HCT116 (cell line): ENCODE data around the gene PCDH17. TPM values are rescaled to one million over a fixed set of nuclear protein-coding genes. Genes with fewer than 3 reads are reported as not detected.

ENCODE experiments used
- ATAC-seq: fragments of 200-7000 bp; cut with Tn5 transposase; 2 replicates; pipeline ENCODE4 v1.9.1; 2020; ENCODE audit warnings: mild to moderate bottlenecking, moderate library complexity
- Bru-seq: library from RNA; stranded (reverse); fragments of 400-500 nt; gene quantifications from one replicate; lab custom pipeline; 2021; lab: Mats Ljungman, UMichigan
- BruChase-seq, 2 experiments: library from RNA; stranded (reverse); fragments of 400-500 nt; gene quantifications; one replicate each; lab custom pipeline; 2021; lab: Mats Ljungman, UMichigan
- BruUV-seq: library from RNA; stranded (reverse); fragments of 400-500 nt; replicated peaks from 2 replicates; lab custom pipeline; 2021; lab: Mats Ljungman, UMichigan
- CTCF ChIA-PET: fragments of 300-600 bp; sonication (Branson Sonifier 250); formaldehyde crosslinking; loops from one replicate; lab custom pipeline; 2021; ENCODE audit warnings: antibody characterized with exemption; lab: Charles Lee
- POLR2A ChIA-PET: fragments of 300-600, 350-600 bp; sonication (Branson Sonifier 250); formaldehyde crosslinking; loops from one replicate; lab custom pipeline; 2021; ENCODE audit warnings: antibody characterized with exemption; lab: Charles Lee
- RAD21 ChIA-PET, 2 experiments: fragments of 300-600 bp; sonication (Branson Sonifier 250); formaldehyde crosslinking; loops; one replicate each; lab custom pipeline; 2023; ENCODE audit warnings: low total read pairs in 2 of 2; ENCODE audit not compliant: uncharacterized antibody in 2 of 2, unreplicated experiment in 2 of 2, low non-redundant PET in 1 of 2; lab: Charles Lee
- DNase-seq: peaks from one replicate; pipeline ENCODE4 v3.0.0-alpha.2; 2010; ENCODE audit warnings: low read depth, low spot score
- H2AFZ ChIP-seq: fragments of 200-600 bp; shearing (Covaris generic), sonication (generic); 2 replicates; pipeline ENCODE4 v1.6.1; 2017; ENCODE audit warnings: low read depth, mixed run types, mixed read lengths, antibody characterized with exemption, low read length; ENCODE audit not compliant: poor library complexity, severe bottlenecking
- H3K27ac ChIP-seq: 2 replicates; pipeline ENCODE4 v1.5.1; 2012; ENCODE audit warnings: low read depth, low read length
- H3K27me3 ChIP-seq: fragments of 200-600 bp; sonication (generic); 2 replicates; pipeline ENCODE4 v1.6.1; 2016; ENCODE audit warnings: mixed run types, low read length, mixed read lengths; ENCODE audit not compliant: insufficient read depth
- H3K36me3 ChIP-seq, 2 experiments: fragments of 200-500 bp in 1 of 2; fragments of 200-600 bp in 1 of 2; sonication (Bioruptor generic) in 1 of 2; sonication (generic) in 1 of 2; 2 replicates each; pipeline versions ENCODE4 v1.5.1 to v1.6.1; 2014 to 2016; ENCODE audit warnings: low read length in 2 of 2, inconsistent platforms in 1 of 2, mixed read lengths in 1 of 2, mixed run types in 1 of 2; ENCODE audit not compliant: insufficient read depth in 2 of 2, control insufficient read depth in 1 of 2
- H3K4me1 ChIP-seq, 2 experiments: fragments of 200-600 bp in 1 of 2; sonication (generic) in 1 of 2; 2 replicates each; pipeline versions ENCODE4 v1.5.1 to v1.6.1; 2012 to 2017; ENCODE audit warnings: low read length in 2 of 2, inconsistent platforms in 1 of 2, mild to moderate bottlenecking in 1 of 2, mixed read lengths in 1 of 2, mixed run types in 1 of 2, moderate library complexity in 1 of 2; ENCODE audit not compliant: insufficient read depth in 2 of 2, control insufficient read depth in 1 of 2
- H3K4me2 ChIP-seq: fragments of 200-600 bp; sonication (generic); 2 replicates; pipeline ENCODE4 v1.6.1; 2017; ENCODE audit warnings: mixed run types, low read length, mixed read lengths
- H3K4me3 ChIP-seq, 2 experiments: fragments of 200-600 bp in 1 of 2; sonication (generic) in 1 of 2; replicated peaks in 1 of 2; 2 replicates each; pipeline ENCODE4 v1.5.1; 2011 to 2016; ENCODE audit warnings: low read length in 2 of 2, control low read depth in 1 of 2, low read depth in 1 of 2, mild to moderate bottlenecking in 1 of 2, mixed read lengths in 1 of 2, mixed run types in 1 of 2
- H3K79me2 ChIP-seq: fragments of 200-600 bp; sonication (generic); 2 replicates; pipeline ENCODE4 v1.6.1; 2017; ENCODE audit warnings: mild to moderate bottlenecking, mixed run types, low read length, moderate library complexity, mixed read lengths; ENCODE audit not compliant: insufficient read depth
- H3K9ac ChIP-seq: fragments of 200-600 bp; sonication (generic); 2 replicates; pipeline ENCODE4 v1.6.1; 2016; ENCODE audit warnings: low read length, mixed read lengths
- H3K9me2 ChIP-seq: fragments of 200-600 bp; sonication (generic), shearing (Covaris generic); 2 replicates; pipeline ENCODE4 v1.6.1; 2017; ENCODE audit warnings: mixed run types, mild to moderate bottlenecking, moderate library complexity; ENCODE audit not compliant: insufficient read depth
- H3K9me3 ChIP-seq, 2 experiments: fragments of 200-500 bp in 1 of 2; fragments of 200-600 bp in 1 of 2; sonication (Bioruptor generic) in 1 of 2; sonication (generic) in 1 of 2; 2 replicates each; pipeline ENCODE4 v1.6.1; 2014 to 2017; ENCODE audit warnings: low read length in 2 of 2, mixed read lengths in 2 of 2, inconsistent platforms in 1 of 2, low read depth in 1 of 2, mild to moderate bottlenecking in 1 of 2, mixed run types in 1 of 2, moderate library complexity in 1 of 2; ENCODE audit not compliant: control insufficient read depth in 1 of 2, insufficient read depth in 1 of 2
- H4K20me1 ChIP-seq: fragments of 200-600 bp; sonication (generic), shearing (Covaris generic); 2 replicates; pipeline ENCODE4 v1.6.1; 2017; ENCODE audit warnings: mixed run types, mild to moderate bottlenecking, moderate library complexity; ENCODE audit not compliant: insufficient read depth
- CBX3 ChIP-seq: IDR thresholded peaks from 2 replicates; pipeline ENCODE4 v1.6.1; 2012; ENCODE audit warnings: low read depth
- EZH2 ChIP-seq: fragments of 200-600 bp; sonication (generic); IDR thresholded peaks from 2 replicates; pipeline ENCODE4 v1.6.1; 2017; ENCODE audit warnings: antibody characterized with exemption, mixed run types
- EZH2phosphoT487 ChIP-seq: fragments of 200-600 bp; IDR thresholded peaks from 2 replicates; pipeline ENCODE4 v1.6.1; 2018; ENCODE audit warnings: antibody characterized with exemption, borderline replicate concordance
- FOSL1 ChIP-seq: IDR thresholded peaks from 2 replicates; pipeline ENCODE4 v1.6.1; 2012; ENCODE audit warnings: low read depth
- JUND ChIP-seq: IDR thresholded peaks from 2 replicates; pipeline ENCODE4 v1.6.1; 2012
- POLR2A ChIP-seq: IDR thresholded peaks from 2 replicates; pipeline ENCODE4 v1.7.0; 2011; ENCODE audit warnings: borderline replicate concordance; ENCODE audit not compliant: insufficient read depth, insufficient read length; ENCODE audit errors: extremely low read depth
- POLR2AphosphoS5 ChIP-seq: IDR thresholded peaks from 2 replicates; pipeline ENCODE4 v1.6.1; 2011; ENCODE audit warnings: mild to moderate bottlenecking, low read depth, low read length, moderate library complexity
- RAD21 ChIP-seq: IDR thresholded peaks from 2 replicates; pipeline ENCODE4 v1.6.1; 2012; ENCODE audit warnings: low read depth, mild to moderate bottlenecking
- SIN3A ChIP-seq: IDR thresholded peaks from 2 replicates; pipeline ENCODE4 v1.6.1; 2012; ENCODE audit warnings: low read depth
- SRF ChIP-seq: IDR thresholded peaks from 2 replicates; pipeline ENCODE4 v1.6.1; 2012; ENCODE audit warnings: low read depth
- TCF7L2 ChIP-seq: IDR thresholded peaks from 2 replicates; pipeline ENCODE4 v1.7.0; 2011; ENCODE audit warnings: borderline replicate concordance, inconsistent platforms; ENCODE audit not compliant: insufficient read depth, insufficient read length; ENCODE audit errors: extremely low read depth
- ZFX ChIP-seq: fragments of 450-650 bp; IDR thresholded peaks from 2 replicates; pipeline ENCODE4 v1.6.1; 2017
- intact Hi-C: fragments of 100-400 bp; cut with micrococcal nuclease; formaldehyde crosslinking; loops from 2 replicates; pipeline ENCODE4 v1.10.0; 2022
- long read RNA-seq: library from polyadenylated mRNA; unstranded; transcript quantifications from one replicate; pipeline ENCODE4 v2.0.0, GENCODE V29; 2021; ENCODE audit not compliant: unreplicated experiment
- polyA plus RNA-seq: library from polyadenylated mRNA; unstranded; fragments of >200 nt; gene quantifications from 2 replicates; pipeline ENCODE4 v1.2.1, GENCODE V29; 2012; ENCODE audit warnings: missing spikeins
- total RNA-seq: library from RNA; stranded (reverse); gene quantifications from one replicate; pipeline ENCODE4 v1.2.1, GENCODE V29; 2021; ENCODE audit not compliant: unreplicated experiment
- TF ChIP-seq, protein P1 (sequence below): IDR thresholded peaks from 2 replicates; pipeline ENCODE4 v1.6.1; 2012
- TF ChIP-seq, protein P2 (sequence below): IDR thresholded peaks from 2 replicates; pipeline ENCODE4 v1.6.1; 2012; ENCODE audit warnings: low read depth
- TF ChIP-seq, protein P3 (sequence below): IDR thresholded peaks from 2 replicates; pipeline ENCODE4 v1.6.1; 2012

Gene PCDH17, protein sequence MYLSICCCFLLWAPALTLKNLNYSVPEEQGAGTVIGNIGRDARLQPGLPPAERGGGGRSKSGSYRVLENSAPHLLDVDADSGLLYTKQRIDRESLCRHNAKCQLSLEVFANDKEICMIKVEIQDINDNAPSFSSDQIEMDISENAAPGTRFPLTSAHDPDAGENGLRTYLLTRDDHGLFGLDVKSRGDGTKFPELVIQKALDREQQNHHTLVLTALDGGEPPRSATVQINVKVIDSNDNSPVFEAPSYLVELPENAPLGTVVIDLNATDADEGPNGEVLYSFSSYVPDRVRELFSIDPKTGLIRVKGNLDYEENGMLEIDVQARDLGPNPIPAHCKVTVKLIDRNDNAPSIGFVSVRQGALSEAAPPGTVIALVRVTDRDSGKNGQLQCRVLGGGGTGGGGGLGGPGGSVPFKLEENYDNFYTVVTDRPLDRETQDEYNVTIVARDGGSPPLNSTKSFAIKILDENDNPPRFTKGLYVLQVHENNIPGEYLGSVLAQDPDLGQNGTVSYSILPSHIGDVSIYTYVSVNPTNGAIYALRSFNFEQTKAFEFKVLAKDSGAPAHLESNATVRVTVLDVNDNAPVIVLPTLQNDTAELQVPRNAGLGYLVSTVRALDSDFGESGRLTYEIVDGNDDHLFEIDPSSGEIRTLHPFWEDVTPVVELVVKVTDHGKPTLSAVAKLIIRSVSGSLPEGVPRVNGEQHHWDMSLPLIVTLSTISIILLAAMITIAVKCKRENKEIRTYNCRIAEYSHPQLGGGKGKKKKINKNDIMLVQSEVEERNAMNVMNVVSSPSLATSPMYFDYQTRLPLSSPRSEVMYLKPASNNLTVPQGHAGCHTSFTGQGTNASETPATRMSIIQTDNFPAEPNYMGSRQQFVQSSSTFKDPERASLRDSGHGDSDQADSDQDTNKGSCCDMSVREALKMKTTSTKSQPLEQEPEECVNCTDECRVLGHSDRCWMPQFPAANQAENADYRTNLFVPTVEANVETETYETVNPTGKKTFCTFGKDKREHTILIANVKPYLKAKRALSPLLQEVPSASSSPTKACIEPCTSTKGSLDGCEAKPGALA (N-terminal part only)
- total RNA-seq (0.02 TPM), Bru-seq, nascent RNA (not detected), BruChase-seq, experiment 1, labeled RNA remaining after a 6-hour chase (not detected), BruChase-seq, experiment 2, labeled RNA remaining after a 2-hour chase (not detected)
- polyA plus RNA-seq, result not detected in 2 replicates
- long read RNA-seq, result 0 reads

DNA sequence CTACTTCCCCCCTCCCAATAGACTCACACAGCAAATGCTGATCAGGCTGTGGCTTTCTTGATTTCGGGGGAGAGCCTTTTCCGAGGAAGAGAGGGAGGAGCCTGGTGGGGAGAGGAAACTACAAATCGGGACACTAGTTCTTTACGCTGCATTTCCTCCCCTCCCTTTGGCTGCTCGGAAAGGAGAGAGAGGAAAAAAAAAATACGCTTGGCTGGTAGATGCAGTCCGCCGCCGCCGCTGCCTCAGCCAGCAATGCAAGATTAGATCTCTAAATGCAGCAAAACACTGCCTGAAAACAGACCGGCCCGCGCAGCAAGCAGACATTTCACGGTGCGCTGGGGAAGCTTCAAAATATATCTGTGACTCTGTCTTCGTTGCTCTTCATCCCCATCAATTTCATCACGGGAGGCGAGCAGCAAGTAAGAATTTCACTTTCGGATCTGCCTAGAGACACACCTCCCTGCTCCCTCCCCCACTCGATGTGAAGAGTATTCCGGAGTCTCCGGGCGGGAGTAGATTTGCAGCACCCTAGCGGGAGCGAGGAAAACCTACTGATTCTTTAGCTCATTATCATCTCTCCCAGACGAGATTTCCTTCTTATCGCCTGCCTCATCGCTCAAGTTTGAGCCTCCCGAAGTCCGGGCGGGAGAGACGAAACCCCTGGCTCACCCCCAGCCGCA, at the start of gene PCDH17:
TSS of gene PCDH17 (plus strand) at position 149 of the 680 bp plus-strand sequence. CDS start 803 bp downstream, outside the sequence.
- Histone ChIP-seq H3K9me3 (peaks cover 0 to 12% of the 10 kb centered on the region in 2 experiments; a peak in 2 of 4 replicates), H3K27ac (no peak within 1 kb of the TSS), H3K79me2 (no peaks in the 10 kb centered on the region), H3K36me3 (no peaks in the 10 kb centered on the region), H3K4me1 (no peaks in the 10 kb centered on the region), H3K4me2 (no peak within 1 kb of the TSS), H4K20me1 (no peaks in the 10 kb centered on the region), H2AFZ (no peak within 1 kb of the TSS), H3K9ac (no peak within 1 kb of the TSS), H3K27me3 (no peaks in the 10 kb centered on the region), H3K9me2 (no peaks in the 10 kb centered on the region)
- ChIA-PET CTCF (no interaction called here), POLR2A (no interaction called here)
- DNase-seq, result no peak
- no TSS peak for BruUV-seq
- no peak for TF ChIP-seq CBX3
- no peak for TF ChIP-seq SIN3A
- no peak for TF ChIP-seq ZFX
- TF ChIP-seq EZH2, result no peak
- TF ChIP-seq, protein P1, sequence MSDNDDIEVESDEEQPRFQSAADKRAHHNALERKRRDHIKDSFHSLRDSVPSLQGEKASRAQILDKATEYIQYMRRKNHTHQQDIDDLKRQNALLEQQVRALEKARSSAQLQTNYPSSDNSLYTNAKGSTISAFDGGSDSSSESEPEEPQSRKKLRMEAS, result no peak
- TF ChIP-seq FOSL1, result no peak
- TF ChIP-seq RAD21, result no peak
- TF ChIP-seq SRF, result no peak
- no peak for TF ChIP-seq POLR2AphosphoS5
- TF ChIP-seq, protein P2, sequence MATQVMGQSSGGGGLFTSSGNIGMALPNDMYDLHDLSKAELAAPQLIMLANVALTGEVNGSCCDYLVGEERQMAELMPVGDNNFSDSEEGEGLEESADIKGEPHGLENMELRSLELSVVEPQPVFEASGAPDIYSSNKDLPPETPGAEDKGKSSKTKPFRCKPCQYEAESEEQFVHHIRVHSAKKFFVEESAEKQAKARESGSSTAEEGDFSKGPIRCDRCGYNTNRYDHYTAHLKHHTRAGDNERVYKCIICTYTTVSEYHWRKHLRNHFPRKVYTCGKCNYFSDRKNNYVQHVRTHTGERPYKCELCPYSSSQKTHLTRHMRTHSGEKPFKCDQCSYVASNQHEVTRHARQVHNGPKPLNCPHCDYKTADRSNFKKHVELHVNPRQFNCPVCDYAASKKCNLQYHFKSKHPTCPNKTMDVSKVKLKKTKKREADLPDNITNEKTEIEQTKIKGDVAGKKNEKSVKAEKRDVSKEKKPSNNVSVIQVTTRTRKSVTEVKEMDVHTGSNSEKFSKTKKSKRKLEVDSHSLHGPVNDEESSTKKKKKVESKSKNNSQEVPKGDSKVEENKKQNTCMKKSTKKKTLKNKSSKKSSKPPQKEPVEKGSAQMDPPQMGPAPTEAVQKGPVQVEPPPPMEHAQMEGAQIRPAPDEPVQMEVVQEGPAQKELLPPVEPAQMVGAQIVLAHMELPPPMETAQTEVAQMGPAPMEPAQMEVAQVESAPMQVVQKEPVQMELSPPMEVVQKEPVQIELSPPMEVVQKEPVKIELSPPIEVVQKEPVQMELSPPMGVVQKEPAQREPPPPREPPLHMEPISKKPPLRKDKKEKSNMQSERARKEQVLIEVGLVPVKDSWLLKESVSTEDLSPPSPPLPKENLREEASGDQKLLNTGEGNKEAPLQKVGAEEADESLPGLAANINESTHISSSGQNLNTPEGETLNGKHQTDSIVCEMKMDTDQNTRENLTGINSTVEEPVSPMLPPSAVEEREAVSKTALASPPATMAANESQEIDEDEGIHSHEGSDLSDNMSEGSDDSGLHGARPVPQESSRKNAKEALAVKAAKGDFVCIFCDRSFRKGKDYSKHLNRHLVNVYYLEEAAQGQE, result no peak
- no peak for TF ChIP-seq EZH2phosphoT487
- TF ChIP-seq, protein P3, sequence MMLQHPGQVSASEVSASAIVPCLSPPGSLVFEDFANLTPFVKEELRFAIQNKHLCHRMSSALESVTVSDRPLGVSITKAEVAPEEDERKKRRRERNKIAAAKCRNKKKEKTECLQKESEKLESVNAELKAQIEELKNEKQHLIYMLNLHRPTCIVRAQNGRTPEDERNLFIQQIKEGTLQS, result no peak
- TF ChIP-seq TCF7L2, result no peak
- no peak for TF ChIP-seq JUND
- no peak for TF ChIP-seq POLR2A
- TF ChIP-seq, all 23 proteins: peak for 0
- ATAC-seq, result no peak
- RAD21 ChIA-PET, result no interaction called here
- intact Hi-C loops, result no loop called here
- H3K4me3 ChIP-seq, result no peak within 1 kb of the TSS
